Measurements from ENCODE around the gene CSMD2.
"Not testable (repeated sequence)": the region's sequence is repeated elsewhere in the genome, so short reads cannot be mapped to it uniquely, and the experiment has no call there.

The CSMD2 gene

GRCh38 chr1:34101151-34101550 lies 63.9 kb downstream of the CSMD2 start:
- no peak for DNase-seq

- no peak for DNase-seq
Observed at GRCh38 chr1:34100332-34100731, 64.7 kb downstream of the CSMD2 start.

- not testable (repeated sequence) for DNase-seq
Observed at GRCh38 chr1:34092399-34092798, 72.6 kb downstream of the CSMD2 start.

- no peak for DNase-seq
Observed at GRCh38 chr1:34089731-34090130, 75.3 kb downstream of the CSMD2 start.

- no peak for DNase-seq
Observed at GRCh38 chr1:34087986-34088385, 77.0 kb downstream of the CSMD2 start.

- no peak for DNase-seq
Observed at GRCh38 chr1:34086561-34086960, 78.5 kb downstream of the CSMD2 start.

- DNase-seq: no peak
Observed at GRCh38 chr1:34083974-34084373, 81.1 kb downstream of the CSMD2 start.

GRCh38 chr1:34082085-34082670 lies 82.9 kb downstream of the CSMD2 start:
- not testable (repeated sequence) for DNase-seq

- DNase-seq: no peak
Observed at GRCh38 chr1:34078383-34078782, 86.6 kb downstream of the CSMD2 start.

GRCh38 chr1:34075576-34075975 lies 89.5 kb downstream of the CSMD2 start:
- DNase-seq: no peak

- no peak for DNase-seq
Observed at GRCh38 chr1:34073028-34073695, 91.9 kb downstream of the CSMD2 start.

GRCh38 chr1:34070201-34070836 lies 94.7 kb downstream of the CSMD2 start:
- no peak for DNase-seq

- no peak for DNase-seq
Observed at GRCh38 chr1:34066981-34067603, 97.9 kb downstream of the CSMD2 start.

- no peak for DNase-seq
Observed at GRCh38 chr1:34066166-34066565, 98.9 kb downstream of the CSMD2 start.

- DNase-seq: no peak
Observed at GRCh38 chr1:34065498-34065897, 99.5 kb downstream of the CSMD2 start.

- no peak for DNase-seq
Observed at GRCh38 chr1:34060901-34061415, 104.1 kb downstream of the CSMD2 start.

- no peak for DNase-seq
Observed at GRCh38 chr1:34060187-34060730, 104.8 kb downstream of the CSMD2 start.

GRCh38 chr1:34057347-34058130 lies 107.5 kb downstream of the CSMD2 start:
- DNase-seq: no peak

GRCh38 chr1:34055818-34056217 lies 109.2 kb downstream of the CSMD2 start:
- no peak for DNase-seq

- no peak for DNase-seq
Observed at GRCh38 chr1:34054920-34055319, 110.1 kb downstream of the CSMD2 start.

GRCh38 chr1:34053660-34054059 lies 111.4 kb downstream of the CSMD2 start:
- DNase-seq: no peak

- no peak for DNase-seq
Observed at GRCh38 chr1:34052565-34052964, 112.5 kb downstream of the CSMD2 start.
